ENCODE data around the gene SPEM2. TPM values are rescaled to one million over a fixed set of nuclear protein-coding genes. Genes with fewer than 3 reads are reported as not detected.

SPEM2 gene
- total RNA-seq, 1 experiment from 2014 or later: not detected

- peak; percentile 99 for DNase-seq (ENCODE audit: low read depth)
These were observed 21.3 kb upstream of the SPEM2 start, which contains the start of gene TMEM256 for GRCh38 chr17:7403977-7404736. TSS of gene TMEM256 (minus strand) at chr17:7404097. CDS start at chr17:7404084, 13 bp downstream.

GRCh38 chr17:7404737-7405349, 20.6 kb upstream of the SPEM2 start:
- DNase-seq (ENCODE audit: low read depth): peak; percentile 28

- DNase-seq (ENCODE audit: low read depth): no peak
These were observed 19.8 kb upstream of the SPEM2 start for GRCh38 chr17:7405350-7406234.

- no peak for DNase-seq (ENCODE audit: low read depth)
These were observed 19.1 kb upstream of the SPEM2 start for GRCh38 chr17:7406235-7406825.

GRCh38 chr17:7407082-7407481, 18.3 kb upstream of the SPEM2 start:
- DNase-seq (ENCODE audit: low read depth): no peak

GRCh38 chr17:7407485-7408251, 17.7 kb upstream of the SPEM2 start, which contains the start of gene NLGN2:
TSS of gene NLGN2 (plus strand) at chr17:7407845. CDS start at chr17:7408256, 411 bp downstream.
- no peak for DNase-seq (ENCODE audit: low read depth)

GRCh38 chr17:7408252-7408727, 17.1 kb upstream of the SPEM2 start:
- no peak for DNase-seq (ENCODE audit: low read depth)

- DNase-seq (ENCODE audit: low read depth): no peak
These were observed 16.6 kb upstream of the SPEM2 start for GRCh38 chr17:7408863-7409262.

- DNase-seq (ENCODE audit: low read depth): no peak
These were observed 15.7 kb upstream of the SPEM2 start for GRCh38 chr17:7409716-7410115.

- DNase-seq (ENCODE audit: low read depth): no peak
These were observed 14.6 kb upstream of the SPEM2 start for GRCh38 chr17:7410634-7411426.

GRCh38 chr17:7411427-7411750, 14.0 kb upstream of the SPEM2 start:
- no peak for DNase-seq (ENCODE audit: low read depth)

- DNase-seq (ENCODE audit: low read depth): peak; percentile 24
These were observed 11.9 kb upstream of the SPEM2 start for GRCh38 chr17:7413346-7413985.

- DNase-seq (ENCODE audit: low read depth): no peak
These were observed 10.6 kb upstream of the SPEM2 start for GRCh38 chr17:7414837-7415236.

- no peak for DNase-seq (ENCODE audit: low read depth)
These were observed 9.6 kb upstream of the SPEM2 start for GRCh38 chr17:7415784-7416183.

- no peak for DNase-seq (ENCODE audit: low read depth)
These were observed 9.1 kb upstream of the SPEM2 start for GRCh38 chr17:7416323-7416722.

- no peak for DNase-seq (ENCODE audit: low read depth)
These were observed 8.3 kb upstream of the SPEM2 start for GRCh38 chr17:7417056-7417655.

- DNase-seq (ENCODE audit: low read depth): no peak
These were observed 6.8 kb upstream of the SPEM2 start for GRCh38 chr17:7418472-7419152.

GRCh38 chr17:7419819-7420610, 5.4 kb upstream of the SPEM2 start, which contains the start of gene SPEM1:
TSS of gene SPEM1 (plus strand) at chr17:7420324. CDS start at chr17:7420385, 61 bp downstream.
- DNase-seq (ENCODE audit: low read depth): no peak
